GM12864 (cell line): ENCODE data around the gene ADAMTS2.

Experiments
- DNase-seq: peaks from one replicate; pipeline ENCODE4 v3.0.0-alpha.2; 2011; ENCODE audit warnings: low read depth
- H3K4me3 ChIP-seq: 2 replicates; pipeline ENCODE4 v1.5.1; 2011; ENCODE audit warnings: mild to moderate bottlenecking, low read depth, low read length, control low read depth
- CTCF ChIP-seq: IDR thresholded peaks from 2 replicates; pipeline ENCODE4 v1.5.1; 2011; ENCODE audit warnings: low read depth, mild to moderate bottlenecking, moderate library complexity, low read length, control low read depth, inconsistent platforms; ENCODE audit errors: missing control alignments

The ADAMTS2 gene

DNA sequence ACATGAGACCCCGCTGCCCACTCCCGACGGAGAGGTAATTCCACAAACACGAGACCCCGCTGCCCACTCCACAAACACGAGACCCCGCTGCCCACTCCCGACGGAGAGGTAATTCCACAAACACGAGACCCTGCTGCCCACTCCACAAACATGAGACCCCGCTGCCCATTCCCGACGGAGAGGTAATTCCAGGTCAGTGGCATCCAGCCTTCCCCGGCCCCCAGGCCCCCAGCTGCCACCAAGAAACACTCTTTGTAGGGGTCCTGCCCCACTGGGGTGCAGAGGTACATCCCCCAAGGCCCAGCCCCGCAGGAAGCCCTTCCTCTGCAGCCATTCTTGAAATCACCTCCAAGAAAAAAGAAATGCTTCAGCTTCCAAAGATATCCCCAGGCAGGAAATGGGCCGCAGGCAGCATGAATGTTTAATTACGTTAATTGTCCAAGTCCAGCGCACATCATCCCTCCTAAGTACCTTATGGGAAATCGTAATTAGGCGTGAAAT lies 115.9 kb downstream of the ADAMTS2 start:
- no peak for TF ChIP-seq CTCF
- DNase-seq, result no peak

DNA sequence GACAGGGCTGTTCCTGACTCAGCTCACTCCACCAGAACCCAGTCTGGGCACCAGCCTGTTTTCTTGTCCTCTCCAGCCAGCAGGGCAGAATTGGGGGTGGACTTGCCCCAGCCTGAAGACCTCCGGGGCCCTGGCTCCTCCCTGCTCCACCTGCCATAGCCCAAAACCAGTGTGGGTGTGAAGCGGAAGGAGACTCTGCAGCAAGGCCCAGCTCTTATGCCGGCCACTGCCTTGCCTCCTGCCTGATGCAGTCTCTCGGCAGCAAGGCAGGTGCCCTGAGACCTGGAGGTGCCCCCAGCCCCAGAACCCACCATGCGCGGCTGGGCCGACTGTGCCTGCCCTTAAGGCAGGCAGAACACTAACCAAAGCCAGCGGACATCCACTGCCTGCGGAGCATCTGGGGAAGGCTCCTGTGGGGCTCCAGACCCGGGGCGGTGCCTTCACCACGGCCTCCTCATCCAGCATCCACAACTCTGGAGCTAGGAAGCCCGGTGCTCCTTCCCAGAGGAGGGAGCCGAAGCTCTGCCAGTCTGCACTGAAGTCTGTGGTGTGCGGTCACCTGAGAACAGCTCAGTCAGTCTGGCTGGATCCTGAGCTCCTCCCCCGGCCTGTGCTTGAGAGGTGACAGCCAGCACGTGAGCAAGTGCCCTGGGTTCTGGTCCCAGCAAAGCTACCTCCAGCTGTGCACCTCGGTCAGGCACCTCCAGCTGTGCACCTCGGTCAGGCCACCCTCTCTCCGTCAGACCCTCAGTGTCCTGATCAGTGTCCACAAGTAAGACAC lies 116.7 kb downstream of the ADAMTS2 start:
- no peak for DNase-seq
- no peak overlapping the region for H3K4me3 ChIP-seq
- no peak for TF ChIP-seq CTCF

More for the DNA sequence above, 115.9 kb downstream of the ADAMTS2 start:
- H3K4me3 ChIP-seq, result no peak overlapping the region

DNA sequence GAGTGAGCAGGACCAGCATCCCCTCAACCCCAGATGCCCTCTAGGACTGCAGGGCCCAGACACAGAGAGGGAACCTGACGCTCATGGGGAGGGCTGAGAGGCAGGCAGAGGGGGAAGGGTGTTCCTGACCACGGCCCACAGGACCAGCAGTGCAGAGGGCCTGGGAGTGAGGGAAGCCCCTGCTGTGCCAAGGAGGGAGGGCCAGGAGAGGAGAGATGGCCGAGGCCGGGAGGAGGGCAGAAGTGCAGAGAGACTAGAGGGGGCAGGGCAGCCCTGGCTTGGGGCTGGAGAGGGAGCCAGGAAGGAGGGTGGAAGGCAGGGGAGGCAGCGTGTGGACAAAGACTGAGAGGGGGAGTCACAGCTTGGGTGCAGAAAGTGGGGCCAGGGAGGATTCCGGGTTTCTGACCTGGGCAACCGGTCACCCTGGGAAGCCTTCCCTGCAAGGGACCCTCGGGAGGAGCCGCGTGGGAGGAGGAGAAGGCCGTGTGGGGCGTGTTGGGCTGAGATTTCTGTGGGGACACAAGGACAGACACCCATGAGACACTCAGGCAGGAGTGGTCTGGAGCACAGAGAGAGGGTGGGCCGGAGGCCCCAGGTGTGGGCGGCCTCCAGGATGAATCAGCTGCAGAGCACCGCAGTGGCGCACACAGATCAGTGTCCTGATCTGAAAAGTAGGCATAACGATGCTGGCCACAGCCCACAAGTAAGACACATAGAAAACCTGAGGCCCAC lies 117.5 kb downstream of the ADAMTS2 start:
- DNase-seq, result no peak
- H3K4me3 ChIP-seq, result no peak overlapping the region
- no peak for TF ChIP-seq CTCF

GRCh38 chr5:179227229-179227579 lies 118.1 kb downstream of the ADAMTS2 start:
- TF ChIP-seq CTCF, result no peak
- no peak overlapping the region for H3K4me3 ChIP-seq
- DNase-seq, result no peak

DNA sequence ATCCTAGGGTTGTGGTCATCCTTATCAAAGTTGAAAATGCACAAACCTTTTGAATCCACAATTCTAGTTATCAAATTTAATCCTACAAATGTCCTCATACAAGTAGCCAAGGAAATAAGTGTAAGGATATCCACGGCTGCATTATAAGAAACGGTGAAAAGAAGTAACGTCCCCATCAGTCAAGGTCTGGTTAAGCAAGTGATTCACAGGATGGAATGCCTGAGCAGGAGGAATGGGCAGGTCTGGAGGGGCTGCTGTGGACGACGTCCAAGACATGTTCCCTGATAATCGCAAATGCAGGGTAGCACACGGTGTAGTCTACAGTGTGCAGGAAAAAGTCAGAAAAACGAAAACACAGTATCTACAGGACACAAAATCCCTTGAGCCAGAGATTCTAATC lies 118.6 kb downstream of the ADAMTS2 start:
- H3K4me3 ChIP-seq, result no peak overlapping the region
- TF ChIP-seq CTCF, result no peak
- DNase-seq, result no peak

GRCh38 chr5:179225387-179225786 lies 119.9 kb downstream of the ADAMTS2 start:
- H3K4me3 ChIP-seq, result no peak overlapping the region
- TF ChIP-seq CTCF, result no peak
- no peak for DNase-seq
